Activated gamma-delta T cell treated with Interleukin-2 at 50 U/mL for 16 hours (primary cell): ENCODE measurements around the gene RGL1.

Experiments used
- DNase-seq: peaks from one replicate; pipeline ENCODE4 v3.0.0-alpha.2; 2020

Gene RGL1

GRCh38 chr1:183824291-183824690, 19.4 kb downstream of the RGL1 start:
- no peak for DNase-seq

GRCh38 chr1:183827801-183828200, 22.9 kb downstream of the RGL1 start:
- no peak for DNase-seq

- no peak for DNase-seq
These were observed 25.5 kb downstream of the RGL1 start for GRCh38 chr1:183830389-183830788.

- no peak for DNase-seq
These were observed 26.4 kb downstream of the RGL1 start for GRCh38 chr1:183831311-183831710.

- no peak for DNase-seq
These were observed 27.5 kb downstream of the RGL1 start for GRCh38 chr1:183832459-183832858.

GRCh38 chr1:183834568-183834967, 29.6 kb downstream of the RGL1 start:
- DNase-seq, result no peak

- no peak for DNase-seq
These were observed 31.7 kb downstream of the RGL1 start for GRCh38 chr1:183836598-183836997.

- DNase-seq, result no peak
These were observed 32.1 kb downstream of the RGL1 start for GRCh38 chr1:183837062-183837461.

GRCh38 chr1:183838221-183838620, 33.3 kb downstream of the RGL1 start:
- no peak for DNase-seq

- DNase-seq, result no peak
These were observed 35.2 kb downstream of the RGL1 start for GRCh38 chr1:183840140-183840539.

GRCh38 chr1:183841550-183841949, 36.6 kb downstream of the RGL1 start:
- no peak for DNase-seq

- DNase-seq, result no peak
These were observed 37.3 kb downstream of the RGL1 start for GRCh38 chr1:183841950-183842794.

- no peak for DNase-seq
These were observed 37.9 kb downstream of the RGL1 start for GRCh38 chr1:183842795-183843144.

- no peak for DNase-seq
These were observed 39.9 kb downstream of the RGL1 start for GRCh38 chr1:183844806-183845205.

GRCh38 chr1:183845681-183846080, 40.8 kb downstream of the RGL1 start:
- no peak for DNase-seq

GRCh38 chr1:183847641-183848040, 42.7 kb downstream of the RGL1 start:
- no peak for DNase-seq

- DNase-seq, result no peak
These were observed 45.9 kb downstream of the RGL1 start for GRCh38 chr1:183850852-183851251.

GRCh38 chr1:183859119-183859518, 54.2 kb downstream of the RGL1 start:
- no peak for DNase-seq

GRCh38 chr1:183859831-183860230, 54.9 kb downstream of the RGL1 start:
- no peak for DNase-seq

GRCh38 chr1:183862967-183863366, 58.0 kb downstream of the RGL1 start:
- no peak for DNase-seq

GRCh38 chr1:183863852-183864251, 58.9 kb downstream of the RGL1 start:
- DNase-seq, result no peak

GRCh38 chr1:183864611-183865010, 59.7 kb downstream of the RGL1 start:
- no peak for DNase-seq

- no peak for DNase-seq
These were observed 64.3 kb downstream of the RGL1 start for GRCh38 chr1:183869230-183869629.

GRCh38 chr1:183869664-183870063, 64.7 kb downstream of the RGL1 start:
- no peak for DNase-seq
